Measurements from ENCODE around the gene BHLHA15.

The BHLHA15 gene

GRCh38 chr7:98244871-98245270 is 33.6 kb downstream of the BHLHA15 start:
- DNase-seq (ENCODE audit: low spot score), result no peak

GRCh38 chr7:98248156-98248555 is 36.9 kb downstream of the BHLHA15 start:
- no peak for DNase-seq (ENCODE audit: low spot score)

- no peak for DNase-seq (ENCODE audit: low spot score)
Observed at GRCh38 chr7:98249106-98249505, 37.9 kb downstream of the BHLHA15 start.

GRCh38 chr7:98250789-98251188 is 39.5 kb downstream of the BHLHA15 start:
- DNase-seq (ENCODE audit: low spot score), result no peak

- no peak for DNase-seq (ENCODE audit: low spot score)
Observed at GRCh38 chr7:98251231-98251600, 40.0 kb downstream of the BHLHA15 start.

- DNase-seq (ENCODE audit: low spot score), result peak; percentile 95
Observed at GRCh38 chr7:98251601-98252424, 40.6 kb downstream of the BHLHA15 start, which contains the start of gene TECPR1. TECPR1 (minus strand) TSS chr7:98252232; CDS start chr7:98246146, 6,086 bp downstream.

GRCh38 chr7:98252425-98253054 is 41.3 kb downstream of the BHLHA15 start:
- no peak for DNase-seq (ENCODE audit: low spot score)

- no peak for DNase-seq (ENCODE audit: low spot score)
Observed at GRCh38 chr7:98254516-98254915, 43.3 kb downstream of the BHLHA15 start.

- DNase-seq (ENCODE audit: low spot score), result no peak
Observed at GRCh38 chr7:98254951-98255610, 43.8 kb downstream of the BHLHA15 start.

GRCh38 chr7:98256431-98256830 is 45.2 kb downstream of the BHLHA15 start:
- DNase-seq (ENCODE audit: low spot score), result no peak

- no peak for DNase-seq (ENCODE audit: low spot score)
Observed at GRCh38 chr7:98257701-98258100, 46.5 kb downstream of the BHLHA15 start.
